ENCODE results near the gene REV3L.
A peak's percentile ranks its signal among the peaks of the same experiment; 100 is the strongest.
"Not testable (repeated sequence)": the region's sequence is repeated elsewhere in the genome, so short reads cannot be mapped to it uniquely, and the experiment has no call there.

REV3L gene

DNA sequence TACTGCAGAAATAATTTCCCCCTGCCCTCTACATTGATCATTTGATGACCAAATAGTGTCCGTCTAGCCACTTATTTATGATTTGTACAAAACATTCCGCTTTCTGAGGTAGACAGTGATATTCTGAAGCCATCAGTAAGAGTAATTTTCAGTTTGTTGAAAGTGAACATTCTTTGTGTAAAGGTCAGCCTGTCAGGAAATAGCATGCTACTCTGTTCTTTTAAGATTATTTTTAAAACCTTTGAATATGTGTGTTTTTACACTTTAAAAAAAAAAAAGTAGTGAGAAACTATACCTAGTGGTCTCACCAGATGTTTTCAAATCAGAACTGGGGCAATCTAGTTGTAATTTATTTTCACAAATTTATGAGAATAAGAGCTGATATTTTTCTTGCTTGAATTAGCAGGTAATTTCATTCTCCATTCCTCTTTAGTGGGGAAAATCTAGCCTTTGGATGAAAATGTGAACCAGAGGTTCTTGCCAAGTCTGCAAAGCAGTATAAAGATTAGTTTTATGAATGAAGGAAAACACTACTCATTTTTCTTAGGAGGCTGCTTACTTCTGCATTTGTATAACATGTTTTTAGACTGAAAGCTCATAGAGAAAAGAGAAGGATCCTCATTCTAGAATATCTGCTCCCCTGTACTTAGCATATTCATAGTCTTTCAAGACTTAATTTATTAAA lies 12.1 kb upstream of the REV3L start:
- no peak for DNase-seq

DNA sequence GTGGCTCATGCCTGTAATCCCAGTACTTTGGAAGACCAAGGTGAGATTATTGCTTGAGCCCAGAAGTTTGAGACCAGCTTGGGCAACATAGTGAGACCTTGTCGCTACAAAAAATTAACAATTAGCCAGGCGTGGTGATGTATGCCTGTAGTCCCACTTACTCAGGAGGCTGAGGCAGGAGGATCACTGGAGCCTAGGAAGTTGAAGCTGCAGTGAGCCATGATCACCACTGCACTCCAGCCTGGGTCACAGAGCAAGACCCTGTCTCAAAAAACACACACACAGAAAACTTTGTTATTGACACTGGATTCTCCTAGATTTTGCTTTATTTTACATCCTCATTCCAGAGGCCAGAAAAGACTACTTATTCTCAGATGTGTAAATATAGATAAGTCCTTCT lies 9.5 kb upstream of the REV3L start:
- no peak for DNase-seq

DNA sequence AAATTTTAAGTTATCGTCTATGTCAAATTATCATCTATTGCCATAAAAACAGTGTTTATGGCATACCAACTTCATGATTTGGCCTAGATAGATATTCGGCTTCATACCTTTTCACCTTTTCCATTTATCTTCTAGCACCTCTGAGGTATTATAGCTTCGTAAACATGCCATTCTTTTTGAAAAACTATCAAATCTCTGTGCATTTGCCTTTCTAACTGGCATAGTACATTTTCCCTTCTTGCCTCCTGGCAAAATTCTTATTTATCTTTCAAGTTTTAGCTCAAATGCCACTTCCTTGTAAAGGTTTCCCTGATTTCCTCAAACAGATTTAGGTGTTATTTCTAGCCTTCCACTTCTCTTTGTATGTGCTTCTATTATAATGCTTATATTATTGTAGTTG lies 7.0 kb upstream of the REV3L start:
- no peak for DNase-seq

DNA sequence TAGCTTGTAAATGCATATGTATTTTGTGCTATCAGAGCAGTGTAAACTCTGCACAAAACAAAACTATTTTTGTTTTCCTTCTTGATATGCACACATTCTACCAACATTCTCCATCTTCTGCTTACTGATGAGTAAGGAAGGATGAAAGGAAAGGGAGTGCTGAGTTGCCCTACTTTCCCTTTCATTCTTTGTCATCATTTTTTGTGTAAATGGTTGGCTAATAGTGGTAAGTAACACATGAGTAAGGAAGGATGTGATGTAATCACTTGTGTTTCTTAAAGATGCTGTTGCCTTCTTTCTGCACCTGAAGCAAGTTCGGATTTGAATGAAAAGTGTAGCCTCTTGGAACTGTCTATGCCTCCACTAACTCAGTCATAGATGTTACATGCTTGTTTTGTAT lies 4.6 kb upstream of the REV3L start:
- DNase-seq, result peak; percentile 67

DNA sequence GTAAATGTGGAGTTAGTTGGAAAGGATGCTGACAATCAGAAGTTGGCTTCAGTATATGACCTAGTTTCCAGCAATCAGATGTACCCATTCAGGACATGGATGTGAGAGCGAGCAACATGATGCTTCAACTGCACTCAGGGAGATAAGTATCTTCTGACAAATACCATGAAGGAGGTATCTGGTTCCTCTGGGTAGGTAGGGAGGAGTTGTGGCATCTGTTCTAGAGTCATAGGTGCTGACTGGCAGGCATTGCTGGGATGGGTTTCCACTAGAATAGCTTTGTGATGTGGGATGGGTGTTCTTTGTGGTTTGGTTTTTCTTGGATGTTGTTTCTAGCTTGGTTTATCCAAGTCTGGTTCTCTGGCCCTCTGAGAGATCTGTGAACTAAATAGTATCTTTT lies 3.9 kb upstream of the REV3L start:
- DNase-seq, result no peak

DNA sequence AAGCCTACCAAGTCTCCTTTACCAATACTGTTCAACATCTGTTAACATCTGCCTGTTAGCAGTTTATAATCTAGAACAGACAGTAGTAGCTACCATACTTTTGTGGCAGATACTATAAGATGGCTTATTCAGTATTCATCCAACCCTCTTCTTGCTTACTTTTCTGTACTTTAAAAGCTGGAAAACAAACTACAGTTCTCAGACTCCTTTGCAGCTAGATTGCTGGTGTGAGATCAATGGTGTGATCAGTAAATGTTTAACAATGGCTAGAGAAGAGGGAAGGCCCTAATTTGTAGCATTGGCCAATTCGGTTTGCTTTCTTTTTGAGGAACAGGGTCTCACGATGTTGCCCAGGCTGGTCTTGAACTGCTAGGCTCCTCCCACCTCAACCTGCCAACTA lies 3.5 kb upstream of the REV3L start:
- no peak for DNase-seq

DNA sequence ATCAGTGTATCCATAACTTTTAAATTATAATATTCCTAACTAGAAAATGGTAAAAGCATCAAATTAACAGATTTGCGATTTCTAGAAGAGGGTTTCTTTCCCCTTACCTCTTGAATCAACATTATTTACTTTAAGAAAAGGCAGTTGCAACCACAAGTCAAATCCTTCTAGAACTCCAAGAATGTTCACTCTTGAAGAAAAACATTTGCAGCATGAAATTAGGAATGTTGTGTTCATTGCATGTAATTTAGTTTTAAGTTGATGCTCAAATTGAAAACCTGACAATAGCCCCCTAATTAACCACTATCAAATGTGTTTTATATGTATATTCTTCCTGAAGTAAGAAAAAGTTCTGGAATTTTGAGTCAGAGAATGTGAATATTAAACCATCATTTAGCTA lies 2.3 kb upstream of the REV3L start:
- peak; percentile 27 for DNase-seq

DNA sequence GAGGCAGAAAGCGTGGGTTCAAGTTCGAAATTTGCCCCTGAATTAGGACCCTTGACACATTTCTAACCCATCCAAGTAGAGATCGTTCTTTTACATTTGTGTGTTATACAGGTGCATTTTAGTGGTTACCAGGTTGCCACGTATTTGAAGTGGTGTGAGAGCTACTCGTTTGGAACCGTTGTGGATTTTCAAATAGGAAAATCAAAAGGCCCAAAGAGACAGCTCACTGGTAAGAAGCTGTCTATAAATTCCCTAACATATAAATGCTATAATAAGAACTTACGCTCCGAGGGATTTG lies 1.6 kb upstream of the REV3L start:
- peak; percentile 9 for DNase-seq

DNA sequence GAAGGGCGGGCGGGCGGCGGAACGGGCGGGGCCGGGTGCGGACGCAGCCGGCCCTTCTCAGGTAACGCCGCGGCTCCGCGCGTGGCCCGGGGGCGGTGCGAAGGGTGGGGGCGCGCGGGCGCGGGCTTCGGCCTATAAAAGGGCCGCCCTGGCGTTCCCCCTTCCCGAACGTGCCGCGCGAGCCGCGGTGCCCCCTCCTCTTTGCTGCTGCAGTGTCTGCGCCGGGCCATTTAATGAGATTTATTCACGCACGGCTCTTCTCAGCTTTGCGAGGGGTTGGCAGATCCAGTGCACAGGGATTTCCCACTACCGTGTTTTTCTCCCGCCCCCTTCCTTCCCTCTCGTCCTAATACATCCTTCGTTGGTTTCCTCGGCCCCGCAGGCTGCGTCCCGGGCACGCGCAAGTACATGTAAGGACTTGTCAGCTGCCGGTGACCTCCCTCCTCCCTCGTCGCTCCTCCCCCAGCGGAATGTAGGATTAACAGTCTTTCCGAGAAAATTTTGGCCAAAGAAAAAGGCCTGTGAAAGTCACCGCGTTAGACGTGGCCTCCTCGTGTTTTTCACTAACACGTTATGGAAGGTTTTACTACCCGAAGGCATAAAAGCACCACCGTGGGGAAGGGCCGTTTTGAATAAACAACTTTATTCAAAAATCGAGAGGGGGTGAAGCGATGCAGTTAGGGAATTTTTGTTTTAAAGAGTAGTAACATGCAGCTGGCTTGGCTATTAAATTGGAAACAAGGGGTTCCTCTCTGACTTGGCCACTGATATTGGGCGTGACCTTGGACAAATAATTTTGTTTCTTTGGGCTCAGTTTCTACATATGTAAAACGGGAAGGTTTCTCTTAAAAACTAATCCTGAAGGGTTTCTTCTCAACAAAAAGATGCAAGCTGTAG lies 966 bp upstream of the REV3L start:
- peak; percentile 97 for DNase-seq

DNA sequence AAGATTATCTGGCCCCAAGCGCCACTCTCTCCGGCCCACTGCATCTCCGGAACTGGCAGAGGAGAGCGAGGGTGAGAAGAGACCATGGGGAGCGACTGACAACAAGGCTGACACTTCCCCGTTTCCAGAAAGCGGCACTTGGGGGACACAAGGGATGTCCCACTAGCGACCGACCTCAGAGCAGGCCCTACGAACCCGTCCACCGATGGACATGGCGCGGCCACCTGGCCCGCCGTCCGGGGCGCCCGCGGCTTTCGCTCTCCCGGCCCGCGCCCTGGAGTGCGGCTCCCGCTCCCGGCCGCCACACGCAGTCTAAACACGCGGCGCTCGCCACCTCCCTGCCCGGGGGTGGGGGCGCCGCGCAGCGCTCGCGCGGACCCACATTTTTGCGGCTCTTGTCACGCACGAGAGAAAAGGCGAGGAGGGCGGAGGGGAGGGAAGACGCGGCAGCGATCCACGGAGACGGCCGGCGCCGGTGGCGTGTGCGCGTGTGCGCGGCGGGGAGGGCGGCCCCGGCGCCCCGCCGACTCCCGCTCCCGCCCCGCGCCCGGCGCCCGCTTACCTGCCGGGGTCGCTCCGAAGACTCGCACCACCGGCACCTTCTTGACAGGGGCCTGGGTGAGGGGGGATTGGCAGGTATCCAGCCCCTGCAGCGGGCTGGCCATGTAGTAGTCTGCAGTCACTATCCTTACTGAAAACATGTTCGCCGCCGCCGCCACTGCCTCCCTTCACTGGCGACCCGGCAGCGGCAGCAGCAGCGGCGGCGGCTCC lies 645 bp downstream of the REV3L start:
- DNase-seq, result peak; percentile 44

DNA sequence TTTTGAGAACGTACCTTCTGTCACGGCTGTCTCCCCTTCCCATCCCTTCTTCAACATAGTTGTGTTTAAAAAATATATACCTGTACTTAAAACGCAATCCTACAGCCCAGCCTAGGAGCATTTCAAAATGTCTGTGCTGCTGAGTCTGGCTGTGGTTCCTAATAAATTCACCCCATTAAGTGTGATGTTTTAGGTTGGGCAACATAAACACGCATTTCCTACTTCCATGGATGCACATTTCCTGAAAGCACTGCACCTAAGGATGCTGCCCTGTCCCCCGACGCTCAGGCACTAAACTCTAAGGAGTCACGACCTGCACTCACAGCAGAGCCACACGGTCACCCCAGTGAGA lies 1.2 kb downstream of the REV3L start:
- peak; percentile 23 for DNase-seq

DNA sequence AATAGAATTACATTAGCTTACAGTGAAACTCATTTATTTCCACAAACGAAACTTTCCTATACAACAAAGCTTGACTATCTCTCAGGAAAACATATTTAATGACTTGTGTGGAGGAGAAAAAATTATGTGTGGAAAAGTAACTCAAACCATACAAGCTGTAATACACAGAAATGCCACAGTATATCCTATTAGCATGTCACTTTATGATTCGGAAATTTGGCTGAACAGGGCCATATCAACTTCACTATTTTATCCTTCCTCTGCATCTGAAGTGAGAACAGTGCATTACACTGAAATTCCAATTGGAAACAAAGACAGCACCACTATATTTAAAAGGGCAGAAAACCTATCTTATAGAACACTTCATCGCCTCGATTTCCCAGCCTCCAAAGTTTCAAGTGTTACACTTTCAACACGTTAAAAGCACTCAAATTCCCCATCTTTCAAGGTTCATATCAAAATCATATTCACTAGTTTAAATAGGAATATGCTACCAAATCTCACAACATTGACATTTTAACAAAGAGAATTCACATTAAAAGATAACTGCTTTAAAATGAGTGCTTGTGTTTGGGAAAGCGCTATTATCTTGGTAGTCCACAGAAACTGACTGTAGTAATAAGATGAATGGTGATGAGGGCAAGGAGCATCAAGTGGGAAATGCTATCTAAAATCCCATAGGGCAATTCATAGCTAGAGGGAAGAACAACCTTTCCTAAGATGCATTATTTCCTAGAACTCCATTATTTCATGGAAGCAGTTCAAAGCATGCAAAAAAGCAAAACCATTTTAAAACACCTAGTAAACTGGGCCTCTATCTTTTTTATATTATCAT lies 1.8 kb downstream of the REV3L start:
- DNase-seq, result no peak

DNA sequence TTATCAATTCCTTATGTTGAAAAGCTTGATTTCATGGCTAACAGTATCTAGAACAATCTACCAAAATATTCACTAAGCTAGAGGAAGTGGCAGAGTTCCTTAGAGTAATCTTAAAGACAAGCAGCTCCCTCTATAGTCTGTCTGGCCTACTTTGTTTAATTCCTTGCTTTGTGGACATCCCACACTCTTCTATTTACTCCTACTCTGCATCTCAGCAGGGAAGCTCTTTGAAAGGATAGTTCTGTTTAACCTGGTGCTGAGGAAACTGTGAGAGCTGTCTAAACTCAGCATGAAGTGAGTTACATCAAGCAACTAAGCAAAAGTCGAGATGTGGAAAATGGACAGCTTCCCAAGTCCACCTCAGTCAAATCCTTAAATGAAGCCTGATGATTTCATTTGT lies 4.3 kb downstream of the REV3L start:
- peak; percentile 64 for DNase-seq

DNA sequence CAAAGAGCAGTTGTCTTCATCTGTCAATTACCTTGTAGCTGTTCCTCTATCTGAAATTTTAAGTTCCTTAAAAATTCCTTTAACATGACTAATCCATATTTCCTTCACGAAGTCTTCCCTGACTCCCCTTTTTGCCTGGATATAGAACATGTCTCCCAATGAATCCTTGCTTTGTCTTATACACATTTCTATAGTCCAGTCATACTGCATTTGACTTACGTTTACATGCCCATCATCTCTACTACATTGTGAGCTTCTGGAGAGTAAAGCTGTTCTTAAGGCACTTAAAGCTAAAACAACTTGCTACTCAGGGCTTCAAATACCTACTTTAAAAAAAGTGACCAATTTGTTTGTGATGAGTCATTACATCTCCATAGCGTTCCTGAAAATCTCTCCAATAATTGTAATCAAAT lies 4.9 kb downstream of the REV3L start:
- peak; percentile 71 for DNase-seq

DNA sequence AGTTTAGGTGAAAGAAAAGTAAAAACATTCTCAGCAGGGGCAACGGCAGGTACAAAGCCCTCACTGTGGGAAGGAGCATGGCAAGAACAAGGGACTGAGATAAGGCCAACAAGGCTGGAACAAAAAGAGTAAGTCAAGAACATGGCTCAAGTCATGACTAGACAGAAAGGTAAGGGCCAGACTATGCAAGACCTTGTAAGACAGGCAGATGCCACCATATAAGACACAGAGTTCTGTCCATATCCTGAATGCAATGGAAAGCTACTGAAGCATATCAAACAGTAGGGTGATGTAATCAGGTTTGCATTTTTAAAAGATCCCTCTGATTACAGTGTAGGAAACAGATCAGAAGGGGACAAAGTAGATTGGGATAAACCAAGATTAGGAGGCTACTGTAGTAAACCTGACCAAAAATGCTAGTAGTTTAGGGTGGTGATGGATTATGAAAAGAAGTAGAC lies 5.5 kb downstream of the REV3L start:
- peak; percentile 13 for DNase-seq

DNA sequence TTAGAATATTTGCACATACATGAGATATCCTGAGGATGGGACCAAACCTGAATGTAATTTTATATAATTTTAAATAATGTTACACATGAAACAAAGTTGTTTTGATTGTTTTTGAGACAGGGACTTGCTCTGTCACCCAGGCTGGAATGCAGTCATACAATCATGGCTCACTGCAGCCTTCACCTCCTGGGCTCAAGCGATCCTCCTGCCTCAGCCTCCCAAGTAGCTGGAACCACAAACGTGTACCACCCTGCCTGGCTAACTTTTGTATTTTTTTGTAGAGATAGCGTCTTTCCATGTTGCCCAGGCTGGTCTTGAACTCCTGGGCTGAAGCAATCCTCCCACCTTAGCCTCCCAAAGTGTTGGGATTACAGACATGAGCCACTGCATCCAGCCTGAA lies 7.0 kb downstream of the REV3L start:
- not testable (repeated sequence) for DNase-seq

DNA sequence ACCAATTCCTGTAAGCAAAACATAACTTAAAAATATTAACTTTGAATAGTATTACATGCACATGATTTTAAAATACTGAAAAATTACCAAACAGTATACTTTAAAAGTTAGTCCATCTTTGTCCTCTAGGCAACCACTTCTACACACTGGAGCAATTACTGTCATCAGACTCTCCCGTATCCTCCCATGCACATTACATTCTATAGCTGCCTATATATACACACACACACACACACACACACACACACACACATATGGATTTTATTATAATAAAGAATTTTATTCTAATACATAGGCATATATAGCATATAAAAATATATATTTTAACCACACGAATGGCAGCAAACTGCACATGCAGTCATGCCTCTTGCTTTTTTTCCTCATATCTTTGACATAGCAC lies 8.2 kb downstream of the REV3L start:
- peak; percentile 24 for DNase-seq

DNA sequence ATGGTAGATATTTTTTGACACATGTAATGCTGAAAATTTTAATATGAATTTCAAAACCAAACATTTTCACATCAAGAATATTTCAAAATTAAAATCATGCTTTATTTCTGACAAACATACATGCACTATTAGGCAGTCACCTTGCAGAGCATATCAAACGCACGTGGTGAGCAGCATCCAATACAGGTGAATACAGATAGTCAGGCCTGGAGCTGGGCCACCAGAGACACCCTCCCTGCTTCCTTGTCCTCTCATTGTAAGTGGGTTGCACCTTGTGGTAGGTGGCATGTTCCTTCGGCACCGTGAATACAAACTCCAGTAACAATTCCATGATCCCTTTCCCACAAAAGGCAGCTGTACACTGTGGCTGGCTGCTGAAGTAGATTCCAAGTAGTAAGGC lies 8.9 kb downstream of the REV3L start:
- DNase-seq, result no peak

DNA sequence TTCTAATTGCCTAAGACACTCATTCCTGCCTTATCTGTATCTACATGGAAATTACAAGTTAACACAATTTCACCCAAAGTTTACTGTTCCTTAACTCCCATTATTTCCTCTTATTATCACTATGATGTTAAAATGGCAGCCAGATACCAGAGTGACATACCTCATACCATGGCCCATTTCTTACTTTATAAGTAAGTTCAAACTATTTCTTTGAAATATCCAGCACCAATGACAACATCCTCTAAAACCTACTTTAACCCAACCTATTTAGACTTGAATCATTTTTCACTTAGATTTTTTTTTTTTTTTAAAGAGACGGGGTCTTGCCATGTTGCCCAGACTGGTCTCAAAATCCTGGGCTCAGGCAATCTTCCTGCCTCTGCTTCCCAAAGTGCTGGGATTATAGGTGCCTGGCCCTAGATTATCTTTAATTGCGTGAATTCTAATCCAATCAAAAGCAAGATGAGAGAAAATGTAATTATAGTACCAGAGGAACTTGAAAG lies 10.0 kb downstream of the REV3L start:
- no peak for DNase-seq

DNA sequence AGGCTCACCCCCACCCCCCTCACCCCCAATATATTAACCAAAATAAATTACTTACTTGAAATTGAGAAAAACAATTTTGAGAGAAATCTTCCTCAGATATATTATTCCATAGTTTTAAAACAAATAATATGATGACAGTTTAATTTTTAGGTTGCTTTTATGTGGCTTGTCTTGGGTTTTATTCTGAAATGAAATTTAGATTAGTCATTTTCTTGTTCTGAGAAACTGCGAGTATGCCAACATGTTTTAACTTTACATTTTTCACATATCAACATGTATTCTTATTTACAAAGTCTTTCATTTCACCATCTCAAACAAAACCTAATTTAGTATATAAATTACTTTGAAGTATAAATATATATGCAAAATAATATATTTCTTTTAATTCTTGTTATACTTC lies 11.1 kb downstream of the REV3L start:
- DNase-seq, result no peak

DNA sequence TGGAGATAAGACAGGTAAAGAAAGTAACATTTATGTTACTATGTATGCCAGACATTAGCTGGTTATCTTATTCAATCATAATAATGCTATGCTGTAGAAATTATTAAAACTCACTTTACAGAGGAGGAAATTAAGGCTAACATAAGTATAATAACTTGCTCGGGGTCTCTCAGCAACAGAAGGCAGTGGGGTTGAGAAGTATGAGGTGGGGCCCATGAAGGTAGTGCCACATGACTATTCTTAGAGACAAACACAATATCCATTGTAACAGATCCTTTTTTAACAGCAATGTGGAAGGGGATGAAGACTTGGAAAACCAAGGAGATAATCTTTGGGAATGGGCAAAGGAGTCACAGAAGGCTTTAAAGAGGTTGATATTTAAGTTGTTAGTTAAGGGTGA lies 11.5 kb downstream of the REV3L start:
- DNase-seq, result no peak

DNA sequence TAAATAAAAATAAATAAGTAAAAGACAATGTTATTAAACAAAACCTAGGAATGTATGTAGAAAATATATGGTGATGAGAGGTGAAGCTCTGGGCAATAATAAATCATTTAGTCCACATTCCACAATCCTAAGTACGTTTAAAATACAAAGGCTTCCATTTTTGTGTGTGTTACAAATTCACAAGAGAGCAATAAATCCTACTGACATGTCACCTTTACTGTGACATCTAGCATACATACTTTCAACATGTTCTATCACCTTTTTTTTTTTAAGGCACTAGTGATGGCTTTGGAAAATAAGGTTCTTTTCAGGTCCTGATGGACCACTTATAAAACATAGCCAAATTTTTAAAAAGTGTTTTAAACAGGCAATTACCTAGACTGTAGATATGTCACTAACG lies 12.0 kb downstream of the REV3L start:
- DNase-seq, result no peak

DNA sequence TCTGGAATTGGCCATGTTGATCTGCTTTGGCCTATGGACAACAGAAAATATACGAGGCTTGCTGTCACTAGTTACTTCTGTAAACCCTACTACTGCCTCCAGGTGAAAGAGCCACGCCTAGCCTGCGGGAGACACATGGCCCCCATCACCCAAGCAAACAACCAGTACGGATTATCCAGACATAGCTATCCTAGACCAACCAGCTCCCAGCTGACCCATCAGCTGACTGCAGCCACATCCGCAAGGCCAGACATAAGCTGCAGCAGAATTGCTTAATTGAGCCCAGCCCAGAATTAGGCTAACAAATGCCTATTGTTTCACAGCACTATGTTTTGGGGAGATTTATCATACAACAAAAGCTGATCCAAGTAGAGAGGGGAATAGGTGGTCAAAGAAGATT lies 13.5 kb downstream of the REV3L start:
- DNase-seq, result no peak

Data from fibroblast of skin of right biceps (primary cell).